Heart right ventricle (tissue), 16 donors: Measurements from ENCODE around the gene SPTLC2. TPM values are rescaled to one million over a fixed set of nuclear protein-coding genes. Genes with fewer than 3 reads are reported as not detected.
"Not testable (repeated sequence)": the region's sequence is repeated elsewhere in the genome, so short reads cannot be mapped to it uniquely, and the experiment has no call there.

ENCODE experiments used
- ATAC-seq, 8 donors: fragments of 200-7000 bp; cut with Tn5 transposase; one replicate each; pipeline ENCODE4 v1.9.1; 2020; ENCODE audit warnings: mild to moderate bottlenecking in 8 of 8, moderate library complexity in 8 of 8, moderate number of reproducible peaks in 1 of 8
- DNase-seq, 2 donors: peaks; one replicate each; pipeline ENCODE4 v3.0.0-alpha.2; 2020
- H3K27ac ChIP-seq, 10 donors: fragments of 200-600 bp; sonication (generic) in 2 of 10; one replicate each; pipeline versions ENCODE4 v1.5.0 to v1.8.0; 2020 to 2022; ENCODE audit warnings: mild to moderate bottlenecking in 3 of 10
- H3K27me3 ChIP-seq, 7 donors: fragments of 200-600 bp; one replicate each; pipeline ENCODE4 v1.8.0; 2021 to 2022; ENCODE audit warnings: mild to moderate bottlenecking in 2 of 7
- H3K36me3 ChIP-seq, 9 donors: fragments of 200-600 bp; sonication (generic) in 1 of 9; one replicate each; pipeline versions ENCODE4 v1.5.0 to v1.8.0; 2020 to 2022; ENCODE audit warnings: mild to moderate bottlenecking in 2 of 9
- H3K4me1 ChIP-seq, 9 donors: fragments of 200-600 bp; sonication (generic) in 1 of 9; one replicate each; pipeline versions ENCODE4 v1.5.0 to v1.8.0; 2020 to 2022; ENCODE audit warnings: mild to moderate bottlenecking in 4 of 9
- H3K4me3 ChIP-seq, 10 donors: fragments of 200-600 bp; sonication (generic) in 2 of 10; one replicate each; pipeline versions ENCODE4 v1.5.0 to v1.8.0; 2020 to 2022; ENCODE audit warnings: mild to moderate bottlenecking in 7 of 10, moderate library complexity in 2 of 10
- H3K9me3 ChIP-seq, 11 donors: fragments of 200-600 bp in 10 of 11; sonication (generic) in 2 of 11; one replicate each; pipeline versions ENCODE4 v1.5.0 to v1.8.0; 2013 to 2022; ENCODE audit warnings: mild to moderate bottlenecking in 2 of 11, control low read depth in 1 of 11, moderate library complexity in 1 of 11
- WGBS, 2 donors: extraction: QIAGEN DNeasy Blood & Tissue Kit; methylation state at CpG; one replicate each; pipeline ENCODE4 v1.1.7; 2013; ENCODE audit warnings: inconsistent platforms in 1 of 2; 5-methylcytosine and 5-hydroxymethylcytosine counted together
- intact Hi-C, 10 donors: fragments of 100-400 bp; cut with DNase I; formaldehyde crosslinking; loops; one replicate each; pipeline versions ENCODE4 v1.11.1 to v1.14.2; 2022
- polyA plus RNA-seq, 2 donors: library from polyadenylated mRNA; stranded (reverse); fragments of 200-250 nt; gene quantifications; one replicate each; pipeline ENCODE4 v1.2.3, GENCODE V29; 2013
- total RNA-seq, 10 donors: library from RNA; stranded (reverse); fragmentation: NEBNext Ultra II Directional in 3 of 10; extraction: Animal tissue kit (Norgen Biotek cat#: 25700) in 3 of 10; gene quantifications; one replicate each; pipeline versions ENCODE4 v1.2.1 to v1.2.4, GENCODE V29; 2021 to 2023
- TF ChIP-seq, protein P1 (sequence below), 9 donors: fragments of 200-600 bp; sonication (generic) in 2 of 9; IDR thresholded peaks; one replicate each; pipeline versions ENCODE4 v1.5.0 to v1.8.0; 2021 to 2022; ENCODE audit warnings: antibody characterized with exemption in 9 of 9, mild to moderate bottlenecking in 5 of 9, moderate library complexity in 1 of 9
- donor health status: Arrhythmogenic right ventricular cardiomyopathy.
- donor health status: ischemic (EF 13 %, LVEDD 7.1; RV severe dilation, severe dysfunction).
- donor health status: healthy with polysubstance abuse.
- donor health status: DM: no; HTN: yes; CAD: no.
- donor health status: DM: no; HTN: no; CAD: no.
- donor health status: ischemic (EF 25% LVEDD 6.9; RV normal size, moderate dysfunction).
- donor health status: ischemic (EF 25% LVEDD 5.7; RV mildly dilated, moderate dysfunction).
- donor health status: healthy.
- donor health status: DM: yes; HTN: yes; CAD: no.
- donor health status: Ischemic cardiomyopathy.
- donor health status: ischemic (EF 35%, LVEDD 5.7; RV mildly dilated, moderate dysfunction).
- donor health status: nonischemic (EF 11% LVEDD 7.7; RV severe dilation, severe dysfunction).
- donor health status: DM: yes; HTN: yes; CAD: no.
- donor health status: PGD.
- donor health status: ischemic (EF 29% LVEDD 5.4; RV normal size, mild dysfunction).
- donor health status: nonischemic (EF 23%, LVEDD 6.1; RV moderate dilation, normal function).

Gene SPTLC2
- total and polyA plus RNA-seq, 12 donors = 4.7 to 23.5 (median 12.7) TPM

GRCh38 chr14:77543637-77544334, 72.7 kb downstream of the SPTLC2 start:
- Histone ChIP-seq H3K36me3 (peaks cover 0 to 55% (median 10%) of the 10 kb centered on the region in 9 donors), H3K4me3 (no peak overlapping the region), H3K4me1 (peaks cover 0 to 32% (median 15%) of the 10 kb centered on the region in 9 donors), H3K9me3 (no peaks in the 10 kb centered on the region), H3K27me3 (no peaks in the 10 kb centered on the region), H3K27ac (peak overlapping the region in 3 of 10 donors; percentile 27 to 73 (median 53))
- 92 to 99% methylated on average over 3 of the region's 3 CpGs for WGBS, 2 donors
- intact Hi-C loops = loop anchor here in 4 of 10 donors (10.0 kb wide), 4 partner anchors 79 to 389 kb away; partner anchors contain the start of genes AHSA1 (in 1 of the 4) and VIPAS39 (in 1 of the 4)
- no peak for ATAC-seq
- TF ChIP-seq, protein P1, sequence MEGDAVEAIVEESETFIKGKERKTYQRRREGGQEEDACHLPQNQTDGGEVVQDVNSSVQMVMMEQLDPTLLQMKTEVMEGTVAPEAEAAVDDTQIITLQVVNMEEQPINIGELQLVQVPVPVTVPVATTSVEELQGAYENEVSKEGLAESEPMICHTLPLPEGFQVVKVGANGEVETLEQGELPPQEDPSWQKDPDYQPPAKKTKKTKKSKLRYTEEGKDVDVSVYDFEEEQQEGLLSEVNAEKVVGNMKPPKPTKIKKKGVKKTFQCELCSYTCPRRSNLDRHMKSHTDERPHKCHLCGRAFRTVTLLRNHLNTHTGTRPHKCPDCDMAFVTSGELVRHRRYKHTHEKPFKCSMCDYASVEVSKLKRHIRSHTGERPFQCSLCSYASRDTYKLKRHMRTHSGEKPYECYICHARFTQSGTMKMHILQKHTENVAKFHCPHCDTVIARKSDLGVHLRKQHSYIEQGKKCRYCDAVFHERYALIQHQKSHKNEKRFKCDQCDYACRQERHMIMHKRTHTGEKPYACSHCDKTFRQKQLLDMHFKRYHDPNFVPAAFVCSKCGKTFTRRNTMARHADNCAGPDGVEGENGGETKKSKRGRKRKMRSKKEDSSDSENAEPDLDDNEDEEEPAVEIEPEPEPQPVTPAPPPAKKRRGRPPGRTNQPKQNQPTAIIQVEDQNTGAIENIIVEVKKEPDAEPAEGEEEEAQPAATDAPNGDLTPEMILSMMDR (IDR thresholded peaks at IDR 0.05) = no peak
- DNase-seq = no peak

DNA sequence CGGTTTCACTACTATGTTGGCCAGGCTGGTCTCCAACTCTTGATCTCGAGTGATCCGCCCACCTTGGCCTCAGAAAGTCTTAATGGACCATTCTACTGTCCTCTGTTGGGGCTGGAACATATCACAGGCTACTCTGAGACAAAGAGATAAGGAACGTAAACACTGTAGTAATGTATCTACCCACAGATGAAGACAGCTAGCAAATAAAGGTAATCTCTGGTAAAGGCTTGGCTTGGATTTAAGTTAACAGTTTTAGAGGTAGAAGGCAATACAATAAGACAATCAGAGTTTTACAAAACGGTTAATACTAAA, 73.2 kb downstream of the SPTLC2 start:
- intact Hi-C loops = loop anchor here in 4 of 10 donors (10.0 kb wide), 4 partner anchors 78 to 388 kb away; partner anchors contain the start of genes AHSA1 (in 1 of the 4) and VIPAS39 (in 1 of the 4)
- H3K9me3 ChIP-seq = no peaks in the 10 kb centered on the region

DNA sequence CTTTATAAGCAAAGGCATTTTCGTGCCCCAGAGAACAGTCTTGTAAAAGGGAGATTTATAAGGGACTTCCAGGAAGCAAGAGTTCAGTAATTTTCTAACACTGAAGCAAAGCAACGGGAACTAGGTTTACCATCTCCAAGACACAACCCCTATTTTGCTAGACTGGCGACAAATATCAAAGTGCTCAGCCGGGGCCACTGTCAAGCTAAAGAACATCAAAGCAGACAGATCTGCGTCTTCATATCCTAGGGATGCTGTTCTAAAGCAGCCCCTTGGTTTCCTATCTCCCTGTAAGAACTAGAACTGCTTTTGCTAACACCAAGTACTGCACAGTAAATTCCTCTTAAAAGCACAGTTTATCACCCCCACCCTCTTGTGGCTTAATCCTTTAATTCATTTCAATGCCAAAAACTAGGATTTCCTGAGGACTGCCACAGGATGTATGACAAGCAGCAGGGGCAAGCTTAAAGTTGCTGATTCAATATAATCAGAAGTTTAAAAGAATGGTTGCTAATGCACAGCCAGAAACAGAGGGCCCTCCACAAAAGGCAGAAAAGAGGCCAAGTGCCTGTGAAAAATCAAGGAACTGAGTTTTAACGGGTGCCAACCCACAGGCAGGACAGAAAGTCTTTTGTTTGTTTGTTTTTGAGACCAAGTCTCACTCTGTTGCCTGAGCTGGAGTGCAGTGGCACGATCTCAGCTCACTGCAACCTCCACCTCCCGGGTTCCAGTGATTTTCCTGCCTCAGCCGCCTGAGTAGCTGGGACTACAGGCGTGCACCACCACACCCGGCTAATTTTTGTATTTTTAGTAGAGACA, 73.8 kb downstream of the SPTLC2 start:
- Histone ChIP-seq H3K4me3 (no peak overlapping the region), H3K27ac (peak overlapping the region in 7 of 10 donors; percentile 27 to 73 (median 46)), H3K27me3 (no peaks in the 10 kb centered on the region), H3K4me1 (peaks cover 0 to 34% (median 15%) of the 10 kb centered on the region in 9 donors), H3K36me3 (peaks cover 0 to 49% (median 4%) of the 10 kb centered on the region in 9 donors), H3K9me3 (no peaks in the 10 kb centered on the region)
- ATAC-seq (peak in 7 of 8 donors; percentile 49 to 72 (median 67)), DNase-seq (no peak)
- 65 to 71% methylated on average over 11 of the region's 11 CpGs for WGBS, 2 donors
- TF ChIP-seq, protein P1 (IDR thresholded peaks at IDR 0.05) = no peak
- intact Hi-C loops = loop anchor here in 4 of 10 donors (10.0 kb wide), 4 partner anchors 78 to 388 kb away; partner anchors contain the start of genes AHSA1 (in 1 of the 4) and VIPAS39 (in 1 of the 4)

More for the DNA sequence above, 73.2 kb downstream of the SPTLC2 start:
- peaks cover 0 to 32% (median 15%) of the 10 kb centered on the region in 9 donors for H3K4me1 ChIP-seq
- H3K4me3 ChIP-seq = no peak overlapping the region
- ATAC-seq (no peak), DNase-seq (no peak)
- TF ChIP-seq, protein P1 (IDR thresholded peaks at IDR 0.05) = no peak
- peak overlapping the region in 7 of 10 donors; percentile 27 to 73 (median 39) for H3K27ac ChIP-seq
- peaks cover 0 to 53% (median 4%) of the 10 kb centered on the region in 9 donors for H3K36me3 ChIP-seq
- WGBS, 2 donors = 73 to 74% methylated on average over 5 of the region's 5 CpGs
- H3K27me3 ChIP-seq = no peaks in the 10 kb centered on the region

DNA sequence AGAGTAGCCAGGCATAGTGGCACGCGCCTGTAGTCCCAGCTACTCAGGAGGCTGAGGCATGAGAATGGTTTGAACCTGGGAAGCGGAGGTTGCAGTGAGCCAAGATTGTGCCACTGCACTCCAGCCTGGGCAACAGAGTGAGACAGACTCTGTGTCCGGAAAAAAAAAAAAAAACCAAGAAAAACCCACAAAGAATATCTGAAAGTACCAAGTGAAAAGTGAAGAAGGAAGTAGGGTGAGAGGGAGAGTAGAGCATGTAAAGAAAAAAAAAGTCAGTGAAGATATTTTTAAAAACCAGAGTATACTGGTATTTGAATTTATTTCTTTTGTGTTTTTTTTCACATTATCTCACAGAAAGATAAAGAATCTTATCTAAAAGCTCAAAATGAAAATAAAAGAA, 74.5 kb downstream of the SPTLC2 start:
- WGBS, 2 donors = 86 to 90% methylated on average over 4 of the region's 4 CpGs
- intact Hi-C loops = loop anchor here in 4 of 10 donors (10.0 kb wide), 4 partner anchors 77 to 387 kb away; partner anchors contain the start of genes AHSA1 (in 1 of the 4) and VIPAS39 (in 1 of the 4)
- H3K27ac ChIP-seq = peak overlapping the region in 4 of 10 donors; percentile 46 to 73 (median 62)
- TF ChIP-seq, protein P1 (IDR thresholded peaks at IDR 0.05) = no peak
- peaks cover 0 to 34% (median 15%) of the 10 kb centered on the region in 9 donors for H3K4me1 ChIP-seq
- ATAC-seq (no peak), DNase-seq (no peak)
- H3K36me3 ChIP-seq = peaks cover 0 to 42% (median 0%) of the 10 kb centered on the region in 9 donors
- H3K27me3 ChIP-seq = no peaks in the 10 kb centered on the region
- H3K9me3 ChIP-seq = no peaks in the 10 kb centered on the region
- no peak overlapping the region for H3K4me3 ChIP-seq

DNA sequence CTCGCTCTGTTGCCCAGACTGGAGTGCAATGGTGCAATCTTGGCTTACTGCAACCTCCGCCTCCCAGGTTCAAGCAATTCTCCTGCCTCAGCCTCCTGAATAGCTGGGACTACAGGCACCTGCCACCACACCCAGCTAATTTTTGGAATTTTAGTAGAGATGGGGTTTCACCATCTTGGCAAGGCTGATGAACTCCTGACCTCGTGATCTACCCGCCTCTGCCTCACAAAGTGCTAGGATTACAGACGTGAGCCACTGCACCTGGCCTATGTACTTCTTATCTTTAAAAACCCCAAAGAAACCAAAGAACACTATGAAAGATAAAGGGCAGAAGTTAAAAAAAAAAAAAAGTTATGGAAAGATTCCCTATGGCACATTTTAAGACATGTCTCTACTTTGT, 79.5 kb downstream of the SPTLC2 start:
- H3K9me3 ChIP-seq, ATAC-seq, intact Hi-C loops, H3K4me3 ChIP-seq, DNase-seq, H3K27me3 ChIP-seq, H3K27ac ChIP-seq: not testable (repeated sequence)
- Histone ChIP-seq H3K36me3 (peaks cover 0 to 35% (median 0%) of the 10 kb centered on the region in 9 donors), H3K4me1 (peaks cover 0 to 12% (median 0%) of the 10 kb centered on the region in 9 donors)
- 93 to 97% methylated on average over 5 of the region's 5 CpGs for WGBS, 2 donors
